LNCaP clone FGC (cell line): Measurements from ENCODE around the gene ARID3A.

Source experiments
- DNase-seq: peaks from one replicate; pipeline ENCODE4 v3.0.0-alpha.2; 2011; ENCODE audit warnings: low read depth
- H3K4me3 ChIP-seq: 2 replicates; pipeline ENCODE4 v1.5.1; 2011; ENCODE audit warnings: mild to moderate bottlenecking, low read depth, low read length, control low read depth
- TF ChIP-seq, protein P1 (sequence below): IDR thresholded peaks from 2 replicates; pipeline ENCODE4 v1.5.1; 2012; ENCODE audit warnings: mild to moderate bottlenecking; ENCODE audit not compliant: control insufficient read depth, insufficient read depth; ENCODE audit errors: extremely low read depth

ARID3A gene

DNA sequence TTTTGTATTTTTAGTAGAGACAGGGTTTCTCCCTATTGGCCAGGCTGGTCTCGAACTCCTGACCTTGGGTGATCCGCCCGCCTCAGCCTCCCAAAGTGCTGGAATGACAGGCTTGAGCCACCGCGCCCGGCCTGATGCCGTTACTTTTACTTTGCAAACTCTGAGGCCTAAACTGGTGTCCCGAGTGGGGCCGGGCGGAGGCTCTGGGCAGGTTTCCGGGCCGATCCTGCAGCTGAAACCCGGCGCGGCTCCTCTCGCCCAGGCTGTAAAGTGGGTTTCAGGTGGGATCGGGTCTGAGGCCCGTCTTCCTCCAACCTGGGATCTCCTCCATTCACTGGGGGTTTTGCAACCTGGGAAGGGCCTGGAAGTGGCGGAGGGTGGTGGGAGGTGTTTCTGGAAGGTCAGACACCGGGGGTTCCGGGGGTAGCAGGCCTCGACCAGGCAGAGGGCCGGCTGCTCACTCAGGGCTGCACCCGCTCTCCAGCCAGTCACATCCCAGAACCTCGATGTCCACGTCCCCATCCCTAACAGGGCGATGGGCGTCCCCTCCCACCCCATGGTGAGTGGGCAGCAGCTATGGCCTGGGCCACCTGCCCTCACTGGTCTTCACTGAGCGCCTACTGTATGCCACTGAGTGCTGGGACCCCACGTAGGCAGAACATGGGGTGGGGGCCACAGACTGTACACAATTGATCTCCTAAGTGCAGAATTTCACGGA is 37.0 kb downstream of the ARID3A start:
- no peak overlapping the region for H3K4me3 ChIP-seq
- no peak for DNase-seq
- TF ChIP-seq, protein P1, sequence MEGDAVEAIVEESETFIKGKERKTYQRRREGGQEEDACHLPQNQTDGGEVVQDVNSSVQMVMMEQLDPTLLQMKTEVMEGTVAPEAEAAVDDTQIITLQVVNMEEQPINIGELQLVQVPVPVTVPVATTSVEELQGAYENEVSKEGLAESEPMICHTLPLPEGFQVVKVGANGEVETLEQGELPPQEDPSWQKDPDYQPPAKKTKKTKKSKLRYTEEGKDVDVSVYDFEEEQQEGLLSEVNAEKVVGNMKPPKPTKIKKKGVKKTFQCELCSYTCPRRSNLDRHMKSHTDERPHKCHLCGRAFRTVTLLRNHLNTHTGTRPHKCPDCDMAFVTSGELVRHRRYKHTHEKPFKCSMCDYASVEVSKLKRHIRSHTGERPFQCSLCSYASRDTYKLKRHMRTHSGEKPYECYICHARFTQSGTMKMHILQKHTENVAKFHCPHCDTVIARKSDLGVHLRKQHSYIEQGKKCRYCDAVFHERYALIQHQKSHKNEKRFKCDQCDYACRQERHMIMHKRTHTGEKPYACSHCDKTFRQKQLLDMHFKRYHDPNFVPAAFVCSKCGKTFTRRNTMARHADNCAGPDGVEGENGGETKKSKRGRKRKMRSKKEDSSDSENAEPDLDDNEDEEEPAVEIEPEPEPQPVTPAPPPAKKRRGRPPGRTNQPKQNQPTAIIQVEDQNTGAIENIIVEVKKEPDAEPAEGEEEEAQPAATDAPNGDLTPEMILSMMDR: no peak

DNA sequence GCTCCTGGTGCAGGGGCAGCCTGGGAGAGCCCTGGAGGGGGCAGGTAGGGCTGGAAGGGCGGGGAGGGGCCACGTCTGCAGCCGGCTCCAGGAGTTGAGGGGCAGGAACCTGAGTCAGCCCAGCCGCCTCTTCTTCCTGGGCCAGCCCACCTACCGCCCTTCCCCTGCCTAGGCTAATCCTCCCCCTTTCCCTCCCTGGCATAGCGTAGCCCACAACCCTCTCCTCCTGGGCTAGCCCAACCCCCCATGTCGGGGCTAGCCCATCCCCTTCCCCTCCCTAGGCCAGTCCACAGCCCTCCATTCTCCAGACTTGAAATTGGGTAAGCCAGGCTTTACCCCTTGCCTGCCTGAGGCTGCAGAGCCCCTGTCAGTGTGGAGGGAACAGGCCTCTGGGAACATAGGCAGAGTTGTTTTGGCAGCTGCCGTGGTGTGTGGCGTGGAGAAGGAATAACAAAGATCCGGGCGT is 37.7 kb downstream of the ARID3A start:
- no peak for DNase-seq

DNA sequence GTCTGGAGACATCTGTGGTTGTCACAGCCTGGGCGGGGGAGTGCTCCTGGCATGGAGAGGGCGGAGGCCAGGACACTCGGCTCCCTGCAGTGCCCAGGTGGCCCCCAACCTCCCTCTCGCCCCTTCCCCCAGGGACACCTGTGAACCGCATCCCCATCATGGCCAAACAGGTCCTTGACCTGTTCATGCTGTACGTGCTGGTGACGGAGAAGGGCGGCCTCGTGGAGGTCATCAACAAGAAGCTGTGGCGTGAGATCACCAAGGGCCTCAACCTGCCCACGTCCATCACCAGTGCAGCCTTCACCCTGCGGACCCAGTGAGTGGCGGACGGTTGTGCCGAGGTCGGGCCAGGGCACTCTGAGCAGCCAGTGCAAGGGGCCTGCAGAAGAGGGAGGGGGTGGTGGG is 38.3 kb downstream of the ARID3A start:
- no peak overlapping the region for H3K4me3 ChIP-seq
- DNase-seq: no peak
- TF ChIP-seq, protein P1: no peak

More for the DNA sequence above, 37.7 kb downstream of the ARID3A start:
- TF ChIP-seq, protein P1: no peak
- H3K4me3 ChIP-seq: no peak overlapping the region

DNA sequence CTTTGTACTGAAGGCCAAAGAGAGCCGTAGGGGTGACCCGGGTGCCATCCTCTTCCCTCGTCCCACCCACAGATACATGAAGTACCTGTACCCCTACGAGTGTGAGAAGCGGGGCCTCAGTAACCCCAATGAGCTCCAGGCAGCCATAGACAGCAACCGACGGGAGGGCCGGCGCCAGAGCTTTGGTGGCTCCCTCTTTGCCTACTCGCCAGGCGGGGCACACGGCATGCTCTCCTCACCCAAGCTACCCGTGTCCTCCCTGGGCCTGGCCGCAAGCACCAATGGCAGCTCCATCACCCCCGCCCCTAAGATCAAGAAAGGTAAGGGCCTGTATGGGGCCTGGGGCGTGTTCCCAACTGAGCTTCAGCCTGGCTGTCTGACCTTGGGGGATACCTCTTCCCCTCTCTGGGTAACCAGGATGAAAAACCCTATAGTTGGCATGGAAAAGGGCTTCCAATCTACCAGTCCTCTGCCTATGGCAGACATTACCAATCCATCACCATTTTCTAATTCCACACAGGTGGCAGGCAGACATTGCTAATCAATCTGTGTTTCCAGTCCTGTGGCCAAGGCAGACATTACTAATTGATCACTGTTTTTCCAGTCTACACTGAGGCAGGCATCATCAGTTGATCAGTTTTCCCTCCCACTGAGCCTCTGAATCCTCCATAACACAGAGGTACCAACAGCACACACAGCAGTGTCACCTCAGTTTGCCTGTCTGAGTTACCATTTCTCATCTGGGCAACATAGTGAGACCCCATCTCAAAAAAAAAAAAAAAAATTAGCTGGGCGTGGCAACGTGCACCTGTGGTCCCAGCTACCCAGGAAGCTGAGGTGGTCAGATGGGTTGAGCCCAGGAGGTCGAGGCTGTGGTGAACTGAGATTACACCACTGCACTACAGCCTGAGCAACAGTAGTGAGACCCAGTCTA is 39.2 kb downstream of the ARID3A start:
- TF ChIP-seq, protein P1: no peak
- DNase-seq: no peak
- H3K4me3 ChIP-seq: no peak overlapping the region

DNA sequence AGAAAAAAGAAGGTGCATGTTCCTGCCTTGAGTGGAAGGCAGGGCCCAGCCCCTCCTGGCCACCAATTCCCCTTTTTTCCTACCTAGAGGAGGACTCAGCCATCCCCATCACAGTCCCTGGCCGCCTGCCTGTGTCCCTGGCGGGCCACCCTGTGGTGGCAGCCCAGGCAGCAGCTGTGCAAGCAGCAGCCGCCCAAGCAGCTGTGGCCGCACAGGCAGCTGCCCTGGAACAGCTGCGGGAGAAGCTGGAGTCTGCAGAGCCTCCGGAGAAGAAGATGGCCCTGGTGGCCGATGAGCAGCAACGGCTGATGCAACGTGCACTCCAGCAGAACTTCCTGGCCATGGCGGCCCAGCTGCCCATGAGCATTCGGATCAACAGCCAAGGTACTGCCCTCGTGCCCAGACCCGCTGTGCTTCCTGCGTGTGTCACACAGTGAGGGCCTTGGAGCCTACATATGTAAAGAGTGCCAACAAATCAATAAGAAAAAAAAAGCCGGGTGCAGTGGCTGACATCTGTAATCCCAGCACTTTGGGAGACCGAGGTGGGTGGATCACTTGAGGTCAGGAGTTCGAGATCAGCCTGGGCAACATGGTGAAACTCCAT is 40.8 kb downstream of the ARID3A start:
- TF ChIP-seq, protein P1: no peak
- no peak for DNase-seq
- H3K4me3 ChIP-seq: no peak overlapping the region

DNA sequence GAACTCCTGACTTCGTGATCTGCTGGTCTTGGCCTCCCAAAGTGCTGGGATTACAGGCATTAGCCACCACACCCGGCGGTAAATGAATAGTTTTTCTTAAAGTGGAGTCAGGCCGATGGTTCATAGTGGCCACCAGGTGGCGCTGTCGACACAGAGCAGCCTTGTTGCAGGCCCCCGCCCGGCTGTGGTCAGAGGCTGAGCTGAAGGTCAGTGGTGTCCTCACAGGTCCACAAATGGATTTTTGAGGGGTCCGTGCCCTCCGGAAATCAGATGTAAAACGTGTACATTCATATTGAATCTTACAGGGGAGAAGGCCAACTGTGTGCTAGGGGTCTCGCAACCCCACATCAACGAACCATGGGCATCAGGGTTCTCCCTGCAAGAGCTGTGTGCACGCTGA is 44.9 kb downstream of the ARID3A start:
- TF ChIP-seq, protein P1: peak; percentile 35
- no peak overlapping the region for H3K4me3 ChIP-seq

More for the DNA sequence above, 44.9 kb downstream of the ARID3A start:
- no peak for DNase-seq
